AG10803 (cell line): ENCODE data around the gene FURIN.

Experiments
- DNase-seq: peaks from one replicate; pipeline ENCODE4 v3.0.0; 2010; ENCODE audit warnings: low read depth
- H3K4me3 ChIP-seq: 2 replicates; pipeline ENCODE4 v1.5.1; 2011; ENCODE audit warnings: mild to moderate bottlenecking, low read length, control low read depth
- CTCF ChIP-seq: conservative IDR thresholded peaks from 2 replicates; pipeline ENCODE4 v1.5.1; 2011; ENCODE audit warnings: mild to moderate bottlenecking, low read length, control low read depth, inconsistent platforms

FURIN gene

GRCh38 chr15:90884719-90885431 is 16.5 kb downstream of the FURIN start:
- DNase-seq = no peak
- H3K4me3 ChIP-seq = peak overlapping the region; percentile 57
- TF ChIP-seq CTCF = no peak

GRCh38 chr15:90885432-90886290 is 17.3 kb downstream of the FURIN start:
- DNase-seq = peak; percentile 53
- no peak overlapping the region for H3K4me3 ChIP-seq
- peak; percentile 97 for TF ChIP-seq CTCF

- H3K4me3 ChIP-seq = no peak overlapping the region
- no peak for DNase-seq
- TF ChIP-seq CTCF = no peak
These were observed 17.9 kb downstream of the FURIN start for GRCh38 chr15:90886291-90886614.

GRCh38 chr15:90887037-90887481 is 18.7 kb downstream of the FURIN start:
- DNase-seq = no peak
- H3K4me3 ChIP-seq = no peak overlapping the region
- TF ChIP-seq CTCF = no peak

GRCh38 chr15:90889313-90889730 is 20.9 kb downstream of the FURIN start:
- DNase-seq = no peak
- TF ChIP-seq CTCF = no peak

GRCh38 chr15:90889736-90890456 is 21.5 kb downstream of the FURIN start:
- no peak overlapping the region for H3K4me3 ChIP-seq
- no peak for DNase-seq
- no peak for TF ChIP-seq CTCF

More at GRCh38 chr15:90889313-90889730, 20.9 kb downstream of the FURIN start:
- H3K4me3 ChIP-seq = no peak overlapping the region
